NCI-H146 treated with DMSO at 0.1 percent for 48 hours (cell line): ENCODE data around the gene TTLL10.

Experiments
- DNase-seq: peaks from one replicate; lab custom pipeline; 2025; ENCODE audit not compliant: unreplicated experiment; lab: John Stamatoyannopoulos, UW

The TTLL10 gene

DNA sequence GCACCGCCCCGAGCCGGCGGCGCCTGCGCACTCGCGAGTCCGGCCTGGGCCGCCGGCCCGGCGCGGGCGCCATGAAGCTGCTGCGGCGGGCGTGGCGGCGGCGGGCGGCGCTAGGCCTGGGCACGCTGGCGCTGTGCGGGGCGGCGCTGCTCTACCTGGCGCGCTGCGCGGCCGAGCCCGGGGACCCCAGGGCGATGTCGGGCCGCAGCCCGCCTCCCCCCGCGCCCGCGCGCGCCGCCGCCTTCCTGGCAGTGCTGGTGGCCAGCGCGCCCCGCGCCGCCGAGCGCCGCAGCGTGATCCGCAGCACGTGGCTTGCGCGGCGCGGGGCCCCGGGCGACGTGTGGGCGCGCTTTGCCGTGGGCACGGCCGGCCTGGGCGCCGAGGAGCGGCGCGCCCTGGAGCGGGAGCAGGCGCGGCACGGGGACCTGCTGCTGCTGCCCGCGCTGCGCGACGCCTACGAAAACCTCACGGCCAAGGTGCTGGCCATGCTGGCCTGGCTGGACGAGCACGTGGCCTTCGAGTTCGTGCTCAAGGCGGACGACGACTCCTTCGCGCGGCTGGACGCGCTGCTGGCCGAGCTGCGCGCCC, 58.6 kb downstream of the TTLL10 start, which contains the start of gene B3GALT6:
TSS of gene B3GALT6 (plus strand) at position 30 of the 588 bp plus-strand sequence. CDS start at position 72, 42 bp downstream.
- no peak for DNase-seq

DNA sequence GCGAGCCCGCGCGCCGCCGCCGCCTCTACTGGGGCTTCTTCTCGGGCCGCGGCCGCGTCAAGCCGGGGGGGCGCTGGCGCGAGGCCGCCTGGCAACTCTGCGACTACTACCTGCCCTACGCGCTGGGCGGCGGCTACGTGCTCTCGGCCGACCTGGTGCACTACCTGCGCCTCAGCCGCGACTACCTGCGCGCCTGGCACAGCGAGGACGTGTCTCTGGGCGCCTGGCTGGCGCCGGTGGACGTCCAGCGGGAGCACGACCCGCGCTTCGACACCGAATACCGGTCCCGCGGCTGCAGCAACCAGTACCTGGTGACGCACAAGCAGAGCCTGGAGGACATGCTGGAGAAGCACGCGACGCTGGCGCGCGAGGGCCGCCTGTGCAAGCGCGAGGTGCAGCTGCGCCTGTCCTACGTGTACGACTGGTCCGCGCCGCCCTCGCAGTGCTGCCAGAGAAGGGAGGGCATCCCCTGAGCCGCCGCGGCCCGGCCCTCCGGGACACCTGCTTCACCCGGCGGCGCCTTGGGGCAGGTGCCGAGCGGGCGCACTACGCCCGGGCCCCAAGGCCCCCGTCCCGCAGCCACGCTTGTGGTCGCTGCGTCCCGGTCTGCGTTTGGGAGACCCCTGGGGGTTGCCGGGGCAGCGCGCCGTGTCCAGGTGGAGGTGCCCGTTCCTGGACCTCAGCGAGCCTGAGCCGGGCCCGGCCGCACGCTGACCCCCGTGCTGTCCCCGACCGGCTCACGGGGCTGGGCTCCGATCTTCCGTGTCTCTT, 59.3 kb downstream of the TTLL10 start:
- no peak for DNase-seq

- DNase-seq: no peak
These were observed 59.9 kb downstream of the TTLL10 start for GRCh38 chr1:1233567-1233892.

GRCh38 chr1:1234180-1234808, 60.6 kb downstream of the TTLL10 start:
- no peak for DNase-seq

GRCh38 chr1:1235016-1235744, 61.5 kb downstream of the TTLL10 start:
- no peak for DNase-seq

DNA sequence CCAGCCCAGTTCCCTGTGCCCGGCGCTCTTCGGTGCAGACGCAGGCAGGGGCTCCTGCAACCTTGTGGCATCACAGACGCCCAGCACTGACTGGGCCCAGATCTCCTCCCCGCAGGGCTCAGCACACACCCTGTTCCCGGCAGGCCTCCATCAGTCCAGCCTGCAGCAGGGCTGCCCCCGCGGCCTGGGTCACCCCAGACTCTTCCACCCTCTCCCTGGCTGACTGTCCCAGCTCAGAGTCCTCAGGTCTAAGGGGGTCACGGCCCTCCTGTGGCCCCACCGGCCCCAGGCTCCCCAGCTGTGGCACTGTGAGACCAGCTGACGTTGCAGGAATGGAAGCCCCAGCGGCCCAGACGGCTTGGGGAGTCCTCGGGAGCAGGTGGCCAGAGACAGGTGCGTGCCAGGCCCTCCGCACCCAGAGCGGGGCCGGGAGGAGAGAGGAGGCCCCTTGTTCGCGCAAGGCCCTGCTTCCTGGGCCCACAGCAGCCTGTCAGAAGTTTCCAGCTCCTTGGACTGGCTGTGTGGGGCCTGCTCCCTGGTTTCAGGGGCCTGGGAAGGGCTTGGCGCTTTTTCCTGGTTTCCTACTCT, 62.6 kb downstream of the TTLL10 start:
- no peak for DNase-seq

DNA sequence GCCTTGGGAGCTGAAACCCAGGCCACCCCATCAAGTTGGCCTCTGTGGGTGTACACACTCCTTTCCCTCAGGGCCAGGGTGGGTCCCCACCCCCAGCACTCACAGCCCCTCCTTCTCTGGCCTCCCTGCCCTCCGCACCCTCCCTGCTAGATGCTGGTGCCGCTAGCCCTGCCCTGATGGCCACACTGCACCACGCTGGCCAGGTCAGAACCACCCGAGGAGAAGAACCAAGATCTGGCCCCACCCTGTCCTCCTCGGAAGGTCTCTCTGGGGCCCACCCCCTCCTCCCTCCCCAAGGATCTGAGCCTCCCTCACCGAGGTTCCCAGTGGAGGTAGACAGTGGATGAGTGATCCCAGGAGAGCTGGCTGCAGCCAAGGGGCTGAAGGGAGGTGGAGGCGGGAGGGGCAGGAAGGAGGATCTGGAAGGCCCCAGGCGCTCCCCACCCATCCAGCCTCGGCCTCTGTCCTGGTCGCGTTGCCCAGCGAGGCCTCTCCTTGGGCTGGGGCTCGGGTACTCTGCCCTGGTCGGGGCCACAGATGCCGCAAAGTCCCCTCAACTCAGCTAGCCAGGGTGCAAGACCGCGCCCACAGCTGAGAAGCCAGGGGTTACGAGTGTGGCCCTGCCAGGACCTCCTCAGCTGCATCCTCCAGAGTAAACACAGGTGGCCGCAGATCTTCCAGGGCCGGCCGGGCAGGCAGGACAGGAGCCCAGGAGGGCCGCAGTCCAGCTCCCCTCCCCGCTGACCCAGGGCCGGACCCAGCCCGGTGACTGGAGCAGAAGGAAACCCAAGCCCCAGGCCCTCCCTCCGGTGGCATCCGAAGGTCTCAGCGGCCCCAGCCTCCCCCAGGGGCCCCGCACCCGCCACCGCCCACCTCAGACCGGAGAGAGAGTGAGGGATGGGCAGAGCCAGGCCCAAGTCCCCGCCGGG, 63.5 kb downstream of the TTLL10 start:
- no peak for DNase-seq

- DNase-seq: no peak
These were observed 64.4 kb downstream of the TTLL10 start for GRCh38 chr1:1237874-1238701.

DNA sequence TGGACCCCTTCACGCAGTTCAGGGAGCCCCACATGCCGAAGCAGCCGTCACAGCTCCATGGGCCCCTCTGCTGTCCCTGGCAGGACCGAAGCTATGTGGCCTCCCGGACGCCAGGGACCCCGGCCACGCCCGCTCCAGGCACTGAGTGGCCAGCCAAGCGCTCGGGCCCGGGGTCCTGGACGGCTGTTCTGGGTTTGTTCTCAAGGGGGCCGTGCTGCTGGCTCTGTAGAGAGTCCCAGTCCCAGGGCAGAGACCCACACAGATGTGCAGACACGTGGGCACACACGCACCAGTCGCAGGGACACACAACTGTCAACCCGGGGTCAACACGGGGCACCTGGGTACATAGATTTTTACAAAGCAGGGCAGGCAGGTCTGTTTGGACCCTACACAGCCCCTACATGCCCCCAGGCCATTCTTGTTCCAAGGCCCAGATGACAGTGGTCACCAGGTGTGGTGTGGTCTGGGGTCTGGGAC, 65.1 kb downstream of the TTLL10 start:
- no peak for DNase-seq

DNA sequence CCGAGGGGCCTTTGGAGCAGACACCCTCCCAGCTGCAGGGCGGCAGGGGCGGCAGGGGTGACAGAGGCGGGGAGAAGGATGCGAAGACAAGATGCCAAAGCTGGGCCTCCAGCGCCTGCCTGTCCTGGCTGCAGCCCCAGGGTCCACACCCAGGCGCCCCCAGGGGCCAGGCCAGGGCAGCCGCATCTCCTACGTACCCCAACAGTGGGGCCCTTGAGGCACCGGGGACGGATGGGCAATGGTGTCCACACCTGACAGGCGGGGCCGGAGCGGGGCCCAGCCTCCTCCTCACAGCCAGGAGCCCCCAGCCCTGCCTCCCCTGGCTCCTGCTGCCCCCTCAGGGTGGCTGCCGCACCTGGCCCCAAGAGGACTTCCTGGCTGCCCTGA, 65.5 kb downstream of the TTLL10 start:
- no peak for DNase-seq

GRCh38 chr1:1239614-1240347, 66.1 kb downstream of the TTLL10 start:
- DNase-seq: no peak

DNA sequence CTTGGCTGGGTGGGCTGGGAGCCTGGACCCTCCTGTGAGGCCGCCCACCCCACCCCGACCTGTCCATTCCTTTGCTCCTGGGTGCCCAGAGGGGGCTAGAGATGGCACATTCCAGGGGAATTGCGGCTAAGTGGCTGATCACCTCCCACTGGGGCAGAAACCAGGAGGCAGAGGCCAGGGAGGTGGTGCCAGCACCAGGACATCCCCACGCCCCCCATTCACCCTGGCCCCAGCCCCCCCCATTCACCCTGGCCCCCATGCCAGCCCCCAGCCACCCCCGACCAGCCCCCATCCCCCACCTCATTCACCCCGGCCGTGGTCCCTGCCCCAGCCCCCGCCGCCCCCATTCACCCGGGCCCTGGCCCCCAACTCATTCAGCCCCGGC, 66.7 kb downstream of the TTLL10 start:
- no peak for DNase-seq

GRCh38 chr1:1240822-1241587, 67.3 kb downstream of the TTLL10 start:
- DNase-seq: no peak

- no peak for DNase-seq
These were observed 68.0 kb downstream of the TTLL10 start for GRCh38 chr1:1241588-1242219.

- DNase-seq: no peak
These were observed 69.0 kb downstream of the TTLL10 start for GRCh38 chr1:1242461-1243265.

DNA sequence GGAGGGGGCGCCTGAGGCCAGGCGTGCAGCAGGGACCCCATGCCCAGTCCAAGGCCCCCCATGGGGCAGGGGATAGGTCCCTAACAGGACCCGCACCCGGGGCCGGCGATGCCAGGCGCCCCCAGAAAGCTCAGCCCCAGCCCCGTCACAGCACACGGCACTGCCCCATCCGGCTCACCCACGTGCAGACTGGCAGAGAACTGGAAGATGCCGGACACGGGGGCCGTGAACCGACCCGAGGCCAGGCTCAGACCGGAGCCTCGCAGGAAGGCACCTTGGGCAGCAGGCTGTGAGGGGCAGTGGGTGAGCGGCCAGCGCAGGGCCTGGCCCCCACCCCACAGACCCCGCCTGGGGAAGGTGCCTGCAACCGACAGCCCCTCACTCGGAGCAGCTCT, 69.6 kb downstream of the TTLL10 start:
- DNase-seq: no peak

DNA sequence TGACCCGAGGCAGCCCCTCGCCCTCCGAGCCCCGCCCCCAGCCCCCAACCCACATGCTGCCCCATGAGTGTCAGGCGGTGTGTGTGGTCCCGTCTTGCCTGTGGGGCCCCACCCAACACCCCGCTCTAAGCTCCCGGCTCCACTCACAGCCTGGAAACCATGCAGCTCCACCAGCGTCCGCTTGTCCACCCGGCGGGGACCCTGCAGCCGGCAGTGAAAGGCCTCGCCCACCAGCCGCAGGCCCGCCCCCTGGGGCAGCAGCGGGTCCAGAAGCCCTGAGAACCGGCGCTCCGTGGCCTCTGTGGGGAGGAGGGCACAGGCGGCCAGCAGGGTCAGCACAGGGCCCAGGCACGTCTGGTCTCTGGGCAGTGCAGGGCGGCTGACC, 70.1 kb downstream of the TTLL10 start:
- no peak for DNase-seq
